ENCODE measurements around the gene FAM117B. TPM values are rescaled to one million over a fixed set of nuclear protein-coding genes. Genes with fewer than 3 reads are reported as not detected.

FAM117B gene
- total RNA-seq, 1 experiment from 2014 or later, result 9.1 TPM

- Histone ChIP-seq H3K27ac (ENCODE audit: low read depth, low read length) (no peak overlapping the region), H3K36me3 (ENCODE audit: control insufficient read depth in 1 of 2, insufficient read depth in 2 of 2, low read length in 2 of 2) (no peaks in the 10 kb centered on the region), H3K9ac (ENCODE audit: low read length) (no peak overlapping the region), H4K20me1 (ENCODE audit: insufficient read depth) (no peaks in the 10 kb centered on the region), H3K9me3 (ENCODE audit: control insufficient read depth in 1 of 2, insufficient read depth in 1 of 2, low read depth in 1 of 2, low read length in 2 of 2) (no peaks in the 10 kb centered on the region), H3K4me1 (ENCODE audit: control insufficient read depth in 1 of 2, insufficient read depth in 2 of 2, low read length in 2 of 2) (peaks cover 0 to 8% of the 10 kb centered on the region in 2 experiments; a peak in 2 of 4 replicates), H3K9me2 (ENCODE audit: insufficient read depth) (no peaks in the 10 kb centered on the region), H3K79me2 (ENCODE audit: insufficient read depth, low read length) (no peaks in the 10 kb centered on the region), H3K4me3 (replicated peaks in 1 of 2; ENCODE audit: low read depth in 1 of 2, low read length in 2 of 2) (no peak overlapping the region), H3K27me3 (ENCODE audit: insufficient read depth, low read length) (no peaks in the 10 kb centered on the region), H2AFZ (ENCODE audit: low read depth, low read length, poor library complexity, severe bottlenecking) (no peak overlapping the region), H3K4me2 (ENCODE audit: low read length) (no peak overlapping the region)
- ATAC-seq (0 out of 2 replicates have a peak, but pooled peaks have one; percentile 40), DNase-seq (ENCODE audit: low read depth, low spot score) (no peak)
- TF ChIP-seq YY1 (IDR thresholded peaks at IDR 0.05; ENCODE audit: extremely low read depth, insufficient replicate concordance, low read depth, low read length) (no peak), ZBTB33 (IDR thresholded peaks at IDR 0.05; ENCODE audit: extremely low read depth, insufficient replicate concordance, low read length) (no peak), RAD21 (IDR thresholded peaks at IDR 0.05; ENCODE audit: low read depth) (no peak), ATF3 (IDR thresholded peaks at IDR 0.05) (no peak), SIN3A (IDR thresholded peaks at IDR 0.05; ENCODE audit: low read depth) (no peak), CEBPB (IDR thresholded peaks at IDR 0.05; ENCODE audit: low read depth) (no peak), ELF1 (IDR thresholded peaks at IDR 0.05; ENCODE audit: borderline replicate concordance, low read depth) (no peak), CTCF (IDR thresholded peaks at IDR 0.05 in 2 of 3, conservative IDR thresholded peaks at IDR 0.05 in 1 of 3; ENCODE audit: borderline replicate concordance in 1 of 3, insufficient read depth in 1 of 3, low read depth in 2 of 3, low read length in 2 of 3) (no peak), REST (IDR thresholded peaks at IDR 0.05; ENCODE audit: low read depth) (no peak), JUND (IDR thresholded peaks at IDR 0.05) (0 out of 2 replicates have a peak, but pooled peaks have one; percentile 17), FOSL1 (IDR thresholded peaks at IDR 0.05; ENCODE audit: low read depth) (0 out of 2 replicates have a peak, but pooled peaks have one; percentile 34), SRF (IDR thresholded peaks at IDR 0.05; ENCODE audit: low read depth) (no peak), SP1 (IDR thresholded peaks at IDR 0.05; ENCODE audit: low read depth) (no peak), POLR2AphosphoS5 (IDR thresholded peaks at IDR 0.05; ENCODE audit: low read depth, low read length) (no peak), EGR1 (IDR thresholded peaks at IDR 0.05; ENCODE audit: low read depth) (no peak), ZFX (IDR thresholded peaks at IDR 0.05) (no peak)
- intact Hi-C loops (cut with micrococcal nuclease), result no loop called here
- RAD21 ChIA-PET (ENCODE audit: low non-redundant PET in 1 of 2, low total read pairs in 2 of 2, uncharacterized antibody in 2 of 2, unreplicated experiment in 2 of 2), result no interaction called here
- BruUV-seq (replicated peaks), result no TSS peak
- CTCF ChIA-PET, result no interaction called here
- POLR2A ChIA-PET, result no interaction called here
Observed at GRCh38 chr2:202690321-202690900, 55.6 kb downstream of the FAM117B start.
